Stimulated activated naive CD8-positive, alpha-beta T cell treated with anti-CD3 and anti-CD28 coated beads, Interleukin-15, Interleukin-2, amounts not matched to agents 100 ng/mL and 50 ng/mL, for 24 hours (primary cell): ENCODE results near the gene VOPP1.
"Not testable (repeated sequence)": the region's sequence is repeated elsewhere in the genome, so short reads cannot be mapped to it uniquely, and the experiment has no call there.

ENCODE experiments used
- H3K27ac Mint-ChIP-seq: one replicate; pipeline ENCODE4 v1.8.0; 2021; ENCODE audit warnings: mild to moderate bottlenecking, mixed read lengths
- H3K27me3 Mint-ChIP-seq: one replicate; pipeline ENCODE4 v1.8.0; 2021; ENCODE audit warnings: mixed read lengths
- H3K36me3 Mint-ChIP-seq: one replicate; pipeline ENCODE4 v1.8.0; 2021; ENCODE audit warnings: low read depth, mixed read lengths
- H3K4me1 Mint-ChIP-seq: one replicate; pipeline ENCODE4 v1.8.0; 2021; ENCODE audit warnings: low read depth, mixed read lengths
- H3K4me3 Mint-ChIP-seq: one replicate; pipeline ENCODE4 v1.8.0; 2021; ENCODE audit warnings: mild to moderate bottlenecking, mixed read lengths
- H3K9me3 Mint-ChIP-seq: one replicate; pipeline ENCODE4 v1.8.0; 2021; ENCODE audit warnings: mixed read lengths

VOPP1 gene

GRCh38 chr7:55572378-55573233 is at the start of gene VOPP1:
Gene VOPP1 (minus strand): TSS chr7:55572502. CDS start chr7:55572324, 178 bp downstream.
- peak within 1 kb of the TSS; percentile 90 for H3K4me3 Mint-ChIP-seq

GRCh38 chr7:55618913-55619312 is 46.6 kb upstream of the VOPP1 start:
- no peak overlapping the region for H3K4me3 Mint-ChIP-seq
- peaks cover 7% of the 10 kb centered on the region for H3K9me3 Mint-ChIP-seq
- H3K27ac Mint-ChIP-seq = no peak overlapping the region
- H3K4me1 Mint-ChIP-seq = no peaks in the 10 kb centered on the region
- peaks cover 5% of the 10 kb centered on the region for H3K36me3 Mint-ChIP-seq
- peaks cover 22% of the 10 kb centered on the region for H3K27me3 Mint-ChIP-seq

More at GRCh38 chr7:55572378-55573233, at the start of gene VOPP1:
- Mint-ChIP-seq H3K27ac (peak within 1 kb of the TSS; percentile 95), H3K36me3 (peaks cover 12% of the 10 kb centered on the region), H3K27me3 (no peaks in the 10 kb centered on the region), H3K4me1 (peaks cover 61% of the 10 kb centered on the region), H3K9me3 (no peaks in the 10 kb centered on the region)

GRCh38 chr7:55614365-55615064 is 42.2 kb upstream of the VOPP1 start:
- H3K4me3 Mint-ChIP-seq, H3K9me3 Mint-ChIP-seq, H3K36me3 Mint-ChIP-seq, H3K4me1 Mint-ChIP-seq, H3K27ac Mint-ChIP-seq: not testable (repeated sequence)
- peaks cover 18% of the 10 kb centered on the region for H3K27me3 Mint-ChIP-seq

GRCh38 chr7:55609726-55610125 is 37.4 kb upstream of the VOPP1 start:
- not testable (repeated sequence) for H3K36me3 Mint-ChIP-seq, H3K27me3 Mint-ChIP-seq, H3K9me3 Mint-ChIP-seq

GRCh38 chr7:55605661-55606060 is 33.4 kb upstream of the VOPP1 start:
- H3K27me3 Mint-ChIP-seq, H3K9me3 Mint-ChIP-seq, H3K27ac Mint-ChIP-seq, H3K36me3 Mint-ChIP-seq, H3K4me3 Mint-ChIP-seq, H3K4me1 Mint-ChIP-seq: not testable (repeated sequence)

More at GRCh38 chr7:55609726-55610125, 37.4 kb upstream of the VOPP1 start:
- not testable (repeated sequence) for H3K27ac Mint-ChIP-seq, H3K4me3 Mint-ChIP-seq, H3K4me1 Mint-ChIP-seq

- not testable (repeated sequence) for H3K4me1 Mint-ChIP-seq, H3K27ac Mint-ChIP-seq, H3K36me3 Mint-ChIP-seq
These were observed 25.7 kb upstream of the VOPP1 start for GRCh38 chr7:55597944-55598499.

GRCh38 chr7:55597214-55597739 is 25.0 kb upstream of the VOPP1 start:
- not testable (repeated sequence) for H3K27ac Mint-ChIP-seq, H3K4me3 Mint-ChIP-seq, H3K27me3 Mint-ChIP-seq

More at GRCh38 chr7:55597944-55598499, 25.7 kb upstream of the VOPP1 start:
- not testable (repeated sequence) for H3K4me3 Mint-ChIP-seq, H3K9me3 Mint-ChIP-seq, H3K27me3 Mint-ChIP-seq

GRCh38 chr7:55595511-55595910 is 23.2 kb upstream of the VOPP1 start:
- Mint-ChIP-seq H3K36me3 (no peaks in the 10 kb centered on the region), H3K4me1 (no peaks in the 10 kb centered on the region), H3K27ac (no peak overlapping the region), H3K27me3 (no peaks in the 10 kb centered on the region), H3K4me3 (no peak overlapping the region), H3K9me3 (no peaks in the 10 kb centered on the region)

More at GRCh38 chr7:55597214-55597739, 25.0 kb upstream of the VOPP1 start:
- not testable (repeated sequence) for H3K9me3 Mint-ChIP-seq, H3K4me1 Mint-ChIP-seq, H3K36me3 Mint-ChIP-seq

GRCh38 chr7:55594870-55595269 is 22.6 kb upstream of the VOPP1 start:
- no peak overlapping the region for H3K27ac Mint-ChIP-seq
- no peaks in the 10 kb centered on the region for H3K4me1 Mint-ChIP-seq
- no peaks in the 10 kb centered on the region for H3K9me3 Mint-ChIP-seq
- no peak overlapping the region for H3K4me3 Mint-ChIP-seq
- no peaks in the 10 kb centered on the region for H3K36me3 Mint-ChIP-seq
- H3K27me3 Mint-ChIP-seq = no peaks in the 10 kb centered on the region

- no peaks in the 10 kb centered on the region for H3K36me3 Mint-ChIP-seq
- H3K4me1 Mint-ChIP-seq = no peaks in the 10 kb centered on the region
- no peak overlapping the region for H3K4me3 Mint-ChIP-seq
- no peaks in the 10 kb centered on the region for H3K27me3 Mint-ChIP-seq
- no peak overlapping the region for H3K27ac Mint-ChIP-seq
- H3K9me3 Mint-ChIP-seq = no peaks in the 10 kb centered on the region
These were observed 22.1 kb upstream of the VOPP1 start for GRCh38 chr7:55594414-55594813.

GRCh38 chr7:55593515-55594318 is 21.4 kb upstream of the VOPP1 start:
- Mint-ChIP-seq H3K9me3 (no peaks in the 10 kb centered on the region), H3K4me3 (no peak overlapping the region), H3K27ac (no peak overlapping the region), H3K36me3 (no peaks in the 10 kb centered on the region), H3K4me1 (no peaks in the 10 kb centered on the region), H3K27me3 (no peaks in the 10 kb centered on the region)

- Mint-ChIP-seq H3K27ac (no peak overlapping the region), H3K27me3 (no peaks in the 10 kb centered on the region), H3K9me3 (no peaks in the 10 kb centered on the region), H3K4me3 (no peak overlapping the region), H3K4me1 (no peaks in the 10 kb centered on the region), H3K36me3 (no peaks in the 10 kb centered on the region)
These were observed 20.8 kb upstream of the VOPP1 start for GRCh38 chr7:55593172-55593514.

- Mint-ChIP-seq H3K4me1 (no peaks in the 10 kb centered on the region), H3K36me3 (no peaks in the 10 kb centered on the region), H3K9me3 (no peaks in the 10 kb centered on the region), H3K27ac (no peak overlapping the region), H3K27me3 (no peaks in the 10 kb centered on the region), H3K4me3 (no peak overlapping the region)
These were observed 20.2 kb upstream of the VOPP1 start for GRCh38 chr7:55592492-55592891.

GRCh38 chr7:55591282-55591931 is 19.1 kb upstream of the VOPP1 start:
- Mint-ChIP-seq H3K4me1 (no peaks in the 10 kb centered on the region), H3K36me3 (no peaks in the 10 kb centered on the region), H3K9me3 (no peaks in the 10 kb centered on the region), H3K27me3 (no peaks in the 10 kb centered on the region), H3K4me3 (no peak overlapping the region), H3K27ac (no peak overlapping the region)
